Activated CD4-positive, alpha-beta T cell treated with anti-CD3 and anti-CD28 coated beads for 48 hours (primary cell): ENCODE results near the gene THUMPD1.
"Not testable (repeated sequence)": the region's sequence is repeated elsewhere in the genome, so short reads cannot be mapped to it uniquely, and the experiment has no call there.

Experiments used
- DNase-seq: peaks from one replicate; pipeline ENCODE4 v3.0.0-alpha.2; 2020

THUMPD1 gene

DNA sequence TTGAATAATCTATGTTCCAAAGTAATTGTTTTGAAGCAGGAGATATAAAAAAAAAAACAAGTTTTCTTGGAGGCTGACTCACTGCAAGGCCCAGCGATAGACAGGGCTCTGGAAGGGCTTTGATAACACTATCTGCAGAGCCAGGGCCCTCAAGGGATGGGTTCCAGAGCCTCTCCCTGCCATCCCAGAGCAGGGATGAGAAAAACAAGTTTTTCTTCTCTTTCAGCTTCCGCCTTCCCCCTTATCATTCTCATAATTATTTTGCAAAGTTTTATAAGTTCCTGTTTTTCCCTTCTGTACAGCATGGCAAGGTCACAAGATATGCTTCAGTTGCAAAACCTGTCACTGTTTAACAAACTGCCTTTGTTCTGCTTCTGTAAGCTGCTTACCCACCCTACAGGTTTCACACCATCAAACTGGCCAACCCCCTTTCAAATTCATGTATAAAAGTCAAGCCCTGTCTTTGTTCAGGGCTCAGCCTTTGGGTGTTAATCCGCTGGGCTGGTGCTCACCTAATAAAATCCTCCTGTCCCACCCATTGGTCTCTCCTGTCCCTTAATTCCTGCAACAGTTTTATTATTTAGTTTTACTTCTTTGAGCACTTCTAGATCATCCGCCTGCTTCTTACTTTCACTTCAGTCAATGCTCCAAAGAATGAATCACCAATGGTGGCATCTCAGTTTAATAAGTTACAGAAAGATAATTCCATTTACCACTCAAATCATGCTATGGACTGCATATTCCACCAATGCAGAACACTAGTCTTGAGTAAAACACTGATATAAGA, 5.6 kb upstream of the THUMPD1 start:
- DNase-seq: no peak

DNA sequence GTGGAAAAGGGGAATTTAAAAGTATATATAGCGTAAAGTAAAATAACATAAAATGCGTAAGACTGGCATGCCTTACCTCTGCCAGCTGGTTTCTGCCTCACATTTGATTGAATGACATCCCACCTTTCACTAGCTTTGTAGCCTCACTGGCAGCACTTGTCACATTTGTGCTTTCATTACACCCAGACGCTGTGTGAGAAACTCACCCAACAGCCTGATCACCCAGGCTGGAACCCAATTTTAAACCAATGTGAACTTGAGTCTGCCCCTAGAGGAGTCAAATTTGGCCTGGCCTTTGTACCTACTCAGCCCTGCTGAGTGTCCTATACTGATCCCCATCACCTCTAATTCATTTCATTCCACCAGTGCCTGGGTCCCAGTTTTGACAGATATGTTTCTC, 4.8 kb upstream of the THUMPD1 start:
- DNase-seq: no peak

DNA sequence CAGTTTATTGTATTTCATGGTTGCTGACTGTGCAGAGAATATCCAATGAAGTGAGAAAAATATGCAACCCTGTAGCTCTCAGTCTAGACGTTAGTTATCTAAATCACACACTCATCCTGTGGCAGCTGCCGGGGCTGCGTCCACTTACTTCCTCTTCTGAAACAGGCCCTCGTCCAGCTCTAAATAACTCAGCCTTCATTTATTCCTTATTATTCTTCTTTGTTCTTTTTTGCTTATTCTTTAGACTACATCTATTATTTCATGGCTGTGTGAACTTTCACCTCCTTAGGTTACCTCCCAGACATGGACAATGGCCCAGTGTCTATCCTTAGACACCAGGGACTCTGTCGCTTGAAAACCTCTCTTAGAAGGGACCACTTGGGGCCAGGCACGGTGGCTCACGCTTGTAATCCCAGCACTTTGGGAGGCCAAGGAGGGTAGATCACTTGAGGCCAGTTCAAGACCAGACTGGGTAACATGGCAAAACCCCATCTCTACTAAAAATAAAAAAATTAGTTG, 3.4 kb upstream of the THUMPD1 start:
- DNase-seq: no peak

DNA sequence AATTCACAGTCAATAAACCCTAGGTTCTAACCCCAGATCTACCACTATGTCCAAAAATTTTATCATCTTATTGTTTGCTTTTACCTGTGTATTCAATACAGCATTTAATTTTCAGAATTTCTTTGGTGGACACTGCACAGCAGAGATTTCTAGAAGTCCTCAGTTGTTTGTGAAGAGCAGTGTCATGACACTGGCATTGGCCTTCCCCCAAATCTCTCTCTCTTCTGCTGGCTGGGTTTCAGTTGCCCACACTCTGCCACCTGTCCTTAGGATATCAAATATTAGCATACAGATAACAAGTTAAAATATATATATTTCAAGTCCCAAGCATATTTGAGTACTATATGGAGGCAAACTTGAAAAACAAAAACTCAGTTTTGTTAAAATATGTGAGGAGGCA, 2.0 kb upstream of the THUMPD1 start:
- no peak for DNase-seq

DNA sequence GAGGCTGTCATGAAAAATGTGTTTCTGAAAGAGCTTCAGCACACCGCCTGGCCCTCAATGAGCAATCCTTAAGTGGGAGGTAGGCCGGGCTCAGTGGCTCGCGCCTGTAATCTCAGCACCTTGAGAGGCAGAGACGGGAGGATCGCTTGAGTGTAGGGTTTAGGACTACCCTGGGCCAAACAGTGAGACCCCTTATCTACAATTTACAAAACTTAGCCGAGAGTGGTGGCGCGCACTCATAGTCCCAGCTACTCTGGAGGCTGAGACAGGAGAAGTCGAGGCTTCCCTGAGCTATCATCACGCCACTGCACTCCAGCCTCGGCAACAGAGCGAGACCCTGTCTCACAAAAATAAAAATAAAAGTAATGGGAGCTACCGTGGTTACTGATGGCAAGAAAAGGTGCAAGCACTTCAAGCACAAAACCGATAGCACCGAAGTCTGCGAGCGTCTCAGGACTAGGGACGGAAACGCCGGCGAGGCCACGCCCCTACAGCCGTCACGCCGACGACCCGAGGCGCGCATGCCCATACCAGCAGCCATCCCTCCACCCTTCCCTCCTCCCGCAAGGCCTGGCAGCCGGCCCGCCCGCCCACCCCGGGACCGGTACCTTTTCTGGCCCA, 607 bp downstream of the THUMPD1 start:
- DNase-seq: peak; percentile 93

DNA sequence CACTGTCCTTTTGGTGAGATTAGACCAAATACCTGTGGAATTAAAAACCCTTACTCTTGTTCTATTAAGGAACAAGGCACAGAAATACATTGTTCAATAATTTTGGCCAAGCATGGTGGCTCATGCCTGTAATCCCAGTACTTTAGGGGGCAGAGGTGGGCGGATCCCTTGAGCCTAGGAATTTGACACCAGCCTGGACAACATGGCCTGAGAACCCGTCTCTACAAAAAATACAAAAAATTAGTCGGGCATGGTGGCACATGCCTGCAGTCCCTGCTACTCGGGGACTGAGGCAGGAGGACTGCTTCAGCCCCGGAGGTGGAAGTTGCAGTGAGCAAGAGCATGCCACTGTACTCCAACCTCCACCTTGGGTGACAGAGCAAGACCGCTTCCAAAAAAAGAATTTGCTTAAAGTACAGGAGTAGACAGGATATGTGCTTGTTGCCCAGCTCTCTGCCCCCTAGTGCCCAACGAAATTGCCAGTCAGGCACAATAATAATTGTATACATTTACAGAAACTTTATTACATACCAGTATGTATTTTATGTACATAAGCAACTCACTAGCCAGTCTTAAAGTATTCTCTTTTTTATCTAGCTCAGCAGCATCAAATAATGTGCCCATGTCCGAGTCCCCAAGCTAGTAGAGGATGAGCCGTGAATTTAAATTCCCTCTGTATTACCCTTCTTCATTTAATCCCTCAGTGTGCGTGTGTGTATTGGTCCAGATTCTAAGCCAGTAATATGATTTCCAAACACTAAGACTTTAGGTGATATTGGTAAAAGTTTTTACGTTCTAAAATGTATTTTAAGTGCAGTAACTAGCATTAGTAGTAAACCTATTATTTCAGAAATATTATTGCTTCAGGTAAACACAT, 1.4 kb downstream of the THUMPD1 start:
- peak; percentile 19 for DNase-seq

DNA sequence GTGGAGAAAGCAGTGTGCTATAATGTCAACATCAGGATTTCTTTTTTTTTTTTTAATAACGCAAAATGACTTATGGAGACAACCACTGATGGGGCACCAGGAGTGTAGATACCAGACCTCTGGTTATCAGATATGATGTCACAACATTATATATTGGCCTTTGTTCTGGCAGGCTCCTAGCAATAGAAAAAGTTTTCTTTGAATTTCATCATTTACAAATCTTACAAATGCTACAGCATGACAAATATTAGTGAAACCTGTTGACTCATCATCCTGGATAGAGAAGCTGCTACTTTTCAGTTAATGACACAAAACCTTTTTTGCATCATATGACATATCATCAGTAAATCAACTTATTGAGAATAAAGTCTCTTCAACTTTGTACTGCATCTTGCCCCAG, 6.1 kb downstream of the THUMPD1 start:
- no peak for DNase-seq

DNA sequence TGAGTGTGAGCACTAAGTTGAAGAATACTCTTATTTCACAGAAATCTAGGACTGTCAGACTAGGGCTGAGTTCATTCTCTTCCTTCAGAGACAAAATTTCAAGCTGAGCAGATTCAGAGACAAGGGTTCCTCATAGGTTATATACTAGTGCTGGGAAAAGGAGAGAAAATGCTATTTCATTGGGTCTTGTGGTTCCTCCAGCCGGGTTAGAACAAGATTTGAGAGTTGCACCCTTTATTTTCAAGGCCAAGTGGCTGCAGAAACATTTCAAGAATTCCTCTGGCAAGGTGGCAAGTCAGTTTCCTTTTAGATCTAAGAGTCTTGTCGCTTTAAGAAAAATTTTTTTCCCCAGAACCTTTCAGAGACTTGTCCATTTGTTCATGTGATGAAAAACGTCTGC, 6.8 kb downstream of the THUMPD1 start:
- no peak for DNase-seq

DNA sequence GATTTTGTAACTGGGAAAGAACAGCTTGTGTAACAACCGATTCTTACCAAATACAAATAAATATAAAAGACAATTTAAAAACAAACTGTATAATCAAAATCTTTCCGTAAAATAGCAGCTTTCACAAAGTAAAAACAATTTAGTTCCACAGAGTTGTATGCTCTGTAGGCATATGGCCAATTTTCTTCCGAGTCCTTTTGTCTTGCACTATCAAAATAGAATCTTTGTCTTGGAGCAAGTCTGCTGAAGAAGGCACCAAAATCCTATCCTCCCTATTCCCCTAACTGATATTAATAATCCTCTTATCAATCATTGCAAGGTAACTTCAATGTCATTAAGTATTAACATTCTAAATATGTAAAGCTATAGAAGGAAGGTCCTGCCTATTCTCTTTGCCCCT, 7.6 kb downstream of the THUMPD1 start:
- no peak for DNase-seq

DNA sequence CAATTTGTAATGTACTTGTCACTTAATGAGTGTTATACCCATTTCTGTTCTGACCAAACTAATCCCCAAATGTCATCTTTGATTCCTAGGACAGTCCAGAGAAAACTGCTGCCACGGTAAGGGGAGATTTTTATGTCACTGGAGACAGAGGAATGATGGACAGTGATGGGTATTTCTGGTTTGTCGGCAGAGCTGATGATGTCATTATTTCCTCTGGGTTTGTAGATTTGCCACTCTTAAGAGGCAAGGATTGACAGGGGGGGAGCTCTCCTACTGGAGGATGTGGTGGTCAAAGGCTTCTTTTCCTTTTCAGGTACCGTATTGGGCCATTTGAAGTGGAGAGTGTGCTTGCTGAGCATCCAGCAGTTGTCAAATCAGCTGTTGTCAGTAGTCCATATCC, 12.5 kb downstream of the THUMPD1 start:
- DNase-seq: no peak

DNA sequence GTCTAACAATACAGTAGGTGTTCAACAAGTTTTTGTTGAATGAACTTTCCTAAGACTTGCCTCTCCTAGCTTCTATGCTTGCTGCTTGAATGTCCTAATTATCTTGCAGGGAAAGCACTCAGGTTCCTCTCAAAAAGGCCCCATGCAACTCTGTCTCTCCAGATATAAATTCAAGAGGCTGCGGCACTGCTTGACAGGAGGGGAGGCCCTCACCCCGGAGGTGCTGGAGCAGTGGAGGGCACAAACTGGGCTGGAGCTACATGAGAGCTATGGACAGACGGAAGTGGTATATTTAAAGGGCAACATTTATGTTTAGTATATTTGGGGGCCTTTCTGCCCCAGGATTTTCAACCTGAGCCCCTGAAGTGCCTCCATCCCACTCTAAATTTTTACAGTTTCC, 14.4 kb downstream of the THUMPD1 start:
- no peak for DNase-seq

DNA sequence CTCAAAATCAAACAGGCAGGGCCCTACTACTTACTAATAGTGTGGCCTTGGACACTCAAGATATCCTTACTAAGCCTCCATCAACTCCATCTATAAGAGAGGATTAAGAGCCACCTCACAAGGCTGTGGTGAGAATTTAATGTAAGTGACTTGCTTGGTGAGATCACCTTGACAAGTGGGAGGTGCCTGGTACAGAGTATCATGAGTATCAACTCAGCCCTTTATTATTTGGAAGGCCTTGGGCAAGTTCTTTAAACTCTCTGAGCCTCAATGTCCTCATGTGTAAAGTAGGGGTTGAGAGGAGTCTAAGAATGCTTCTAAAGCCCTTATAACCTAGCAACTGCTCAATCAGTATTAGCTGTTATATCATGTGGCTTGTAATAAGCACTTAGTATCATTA, 15.0 kb downstream of the THUMPD1 start:
- no peak for DNase-seq

DNA sequence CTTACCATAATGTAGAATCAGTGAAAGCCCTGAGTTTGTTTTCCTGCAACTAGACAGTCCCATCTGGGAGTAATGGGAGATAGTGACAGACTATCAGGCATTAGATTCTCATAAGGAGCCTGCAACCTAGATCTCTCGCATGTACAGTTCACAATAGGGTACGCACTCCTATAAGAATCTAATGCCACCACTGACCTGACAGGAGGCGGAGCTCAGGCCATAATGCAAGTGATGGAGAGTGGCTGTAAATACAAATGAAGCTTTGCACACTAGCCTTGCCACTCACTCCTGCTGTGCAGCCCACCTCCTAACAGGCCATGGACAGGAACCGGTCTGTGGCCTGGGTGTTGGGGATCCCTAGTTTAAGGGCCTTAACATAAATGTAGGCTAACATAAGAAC, 21.4 kb downstream of the THUMPD1 start:
- no peak for DNase-seq

DNA sequence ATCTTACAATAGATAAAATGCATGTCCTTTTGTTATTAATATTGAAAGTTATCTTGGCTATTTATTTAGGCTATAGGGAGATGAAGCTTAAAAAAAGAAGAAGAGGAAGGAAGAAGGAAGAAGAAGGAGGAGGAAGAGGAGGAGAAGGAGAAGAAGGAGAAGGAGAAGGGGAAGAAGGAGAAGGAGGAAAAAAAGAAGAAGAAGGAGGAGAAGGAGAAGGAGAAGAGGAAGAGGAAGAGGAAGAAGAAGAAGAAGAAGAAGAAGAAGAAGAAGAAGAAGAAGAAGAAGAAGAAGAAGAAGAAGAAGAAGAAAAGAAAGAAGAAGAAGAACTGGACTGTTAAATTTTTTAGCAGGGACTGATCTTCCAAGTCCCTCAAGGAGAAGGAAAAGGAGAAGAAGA, 23.9 kb downstream of the THUMPD1 start:
- not testable (repeated sequence) for DNase-seq

DNA sequence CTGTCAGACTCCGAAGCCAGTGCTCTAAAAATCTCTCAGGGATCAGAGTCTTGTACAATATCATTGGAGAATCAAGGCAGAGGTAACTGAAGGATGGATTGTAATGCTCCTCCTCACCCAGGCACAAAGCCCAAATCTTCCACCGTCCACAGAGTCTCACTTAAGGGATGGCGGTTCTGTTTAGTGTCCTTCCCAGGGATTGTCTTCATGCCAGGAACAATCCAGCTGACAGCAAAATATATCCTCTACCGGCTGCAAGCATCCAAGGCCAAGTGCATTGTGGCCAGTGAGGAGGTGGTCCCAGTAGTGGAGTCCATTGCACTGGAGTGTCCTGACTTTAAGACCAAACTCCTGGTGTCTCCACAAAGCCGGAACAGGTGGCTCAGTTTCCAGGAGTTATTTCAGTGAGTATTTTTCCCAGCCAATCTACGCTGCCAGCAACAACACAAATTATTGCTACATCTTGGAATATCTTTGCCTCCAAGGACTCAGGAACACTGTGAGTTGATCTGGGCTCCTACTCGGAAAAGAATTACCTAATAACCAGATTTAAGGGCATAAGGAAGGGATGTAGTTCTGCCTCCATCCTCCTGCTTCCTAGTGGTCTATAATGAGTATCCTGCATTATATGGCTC, 30.2 kb downstream of the THUMPD1 start:
- no peak for DNase-seq

DNA sequence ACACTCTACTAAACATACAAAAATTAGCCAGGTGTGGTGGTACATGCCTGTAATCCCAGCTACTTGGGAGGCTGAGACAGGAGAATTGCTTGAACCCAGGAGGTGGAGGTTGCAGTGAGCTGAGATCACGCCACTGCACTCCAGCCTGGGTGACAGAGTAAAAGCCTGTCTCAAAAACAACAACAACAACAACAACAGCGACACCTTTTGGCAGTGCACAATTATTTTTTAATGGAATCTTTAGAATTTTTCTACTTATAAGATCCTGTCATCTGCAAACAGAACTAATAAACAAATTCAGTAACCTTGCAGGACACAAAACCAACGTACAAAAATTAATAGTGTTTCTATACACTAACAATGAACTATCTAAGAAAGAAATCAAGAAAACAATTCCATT, 33.5 kb downstream of the THUMPD1 start:
- not testable (repeated sequence) for DNase-seq

DNA sequence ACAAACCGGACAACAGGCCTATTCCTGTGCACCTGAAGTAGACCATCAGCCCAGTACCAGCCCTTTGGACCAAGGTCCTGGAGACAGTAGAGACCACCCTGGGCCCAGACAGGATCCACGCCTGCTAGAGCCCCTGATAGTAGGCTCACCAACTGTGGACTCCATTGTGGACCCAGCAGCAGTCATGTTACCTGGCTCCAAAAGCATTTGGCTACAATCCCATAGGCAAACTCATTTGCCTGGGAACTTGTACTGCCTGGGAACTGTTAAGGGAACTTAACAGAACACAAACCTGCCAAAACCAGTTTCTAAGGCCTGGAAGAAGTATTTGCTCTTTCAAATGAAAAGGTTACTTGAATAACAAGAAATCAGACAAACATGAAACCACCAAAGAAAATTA, 34.2 kb downstream of the THUMPD1 start:
- DNase-seq: no peak

DNA sequence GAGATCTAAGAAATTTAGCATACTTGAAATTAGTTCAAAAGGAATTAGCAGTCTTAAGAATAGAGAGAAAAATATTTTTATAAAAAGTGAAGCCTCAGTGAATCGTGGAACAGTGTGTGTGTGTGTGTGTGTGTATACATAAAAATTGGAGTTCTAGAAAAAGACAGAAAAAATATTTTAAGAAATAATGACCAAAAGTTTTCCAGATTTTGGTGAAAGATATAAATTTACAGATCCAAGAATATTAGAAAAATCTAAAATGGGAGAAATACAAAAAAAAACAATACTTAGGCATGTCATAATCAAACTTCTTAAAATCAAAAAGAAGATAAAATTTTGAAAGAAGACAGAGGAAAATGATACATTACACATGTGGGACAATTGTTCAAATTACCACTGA, 35.6 kb downstream of the THUMPD1 start:
- DNase-seq: not testable (repeated sequence)

DNA sequence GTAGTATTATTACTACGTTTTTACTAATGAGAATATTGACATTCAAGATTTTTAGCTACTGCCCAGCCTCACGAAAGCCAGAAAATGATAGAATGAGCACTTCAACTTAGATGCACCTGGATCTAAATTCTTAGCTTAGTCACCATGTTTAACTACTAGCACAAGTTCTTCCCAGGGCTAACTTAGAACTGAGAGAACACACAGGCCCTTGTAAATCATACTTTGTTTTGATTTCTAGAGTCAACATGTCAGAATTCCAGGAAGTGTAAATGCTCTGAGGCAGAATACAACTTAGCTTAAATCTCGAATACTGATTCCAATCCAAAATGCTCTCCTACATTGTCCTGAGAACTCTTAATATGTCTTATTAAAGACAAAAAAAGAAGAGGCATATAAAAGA, 37.3 kb downstream of the THUMPD1 start:
- DNase-seq: no peak

DNA sequence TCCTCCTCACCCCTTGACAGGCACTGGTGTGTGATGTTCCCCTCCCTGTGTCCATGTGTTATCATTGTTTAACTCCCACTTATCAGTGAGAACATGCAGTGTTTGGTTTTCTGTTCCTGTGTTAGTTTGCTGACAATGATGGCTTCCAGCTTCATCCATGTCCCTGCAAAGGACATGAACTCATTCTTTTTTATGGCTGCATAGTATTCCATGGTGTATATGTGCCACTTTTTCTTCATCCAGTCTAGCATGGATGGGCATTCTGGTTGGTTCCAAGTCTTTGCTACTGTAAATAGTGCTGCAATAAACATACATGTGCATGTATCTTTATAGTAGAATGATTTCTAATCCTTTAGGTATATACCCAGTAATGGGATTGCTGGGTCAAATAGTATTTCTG, 39.9 kb downstream of the THUMPD1 start:
- not testable (repeated sequence) for DNase-seq

DNA sequence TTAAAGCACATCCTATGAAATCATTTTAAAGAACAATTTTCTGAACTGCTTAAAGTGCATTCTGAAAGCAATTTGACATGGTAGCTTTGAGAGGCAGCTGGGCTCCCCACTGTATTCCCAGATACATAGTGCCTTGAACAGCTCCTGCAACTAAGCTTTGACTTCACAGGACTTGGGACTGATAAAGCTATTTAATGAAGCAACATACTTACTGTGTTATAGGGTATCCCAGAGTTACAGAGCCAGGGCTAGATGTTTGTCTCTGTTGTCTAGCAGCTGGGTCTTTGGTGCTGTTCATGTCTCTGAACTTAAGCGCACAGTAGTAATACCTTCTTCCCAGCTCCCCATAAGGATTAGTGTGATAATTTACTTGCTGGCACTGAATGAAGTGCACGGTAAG, 45.0 kb downstream of the THUMPD1 start:
- DNase-seq: no peak

DNA sequence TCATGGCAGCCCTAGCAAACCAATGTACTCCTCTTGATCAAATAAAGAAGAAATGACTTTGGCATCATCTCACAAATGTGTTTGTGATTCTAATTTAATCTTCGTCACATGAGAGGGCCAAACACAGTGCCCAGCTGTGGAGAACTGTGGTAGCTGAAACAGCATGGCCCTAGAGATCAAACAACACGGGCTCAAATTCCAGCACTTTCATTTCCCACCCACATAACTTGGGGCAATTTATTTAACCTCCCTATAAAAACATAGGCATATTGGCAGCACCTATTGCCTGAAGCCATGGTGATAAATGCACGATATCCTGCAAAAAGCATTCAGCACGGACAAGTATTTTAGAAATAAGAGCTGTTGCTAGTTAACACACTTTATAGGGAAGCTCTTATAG, 46.6 kb downstream of the THUMPD1 start:
- no peak for DNase-seq

DNA sequence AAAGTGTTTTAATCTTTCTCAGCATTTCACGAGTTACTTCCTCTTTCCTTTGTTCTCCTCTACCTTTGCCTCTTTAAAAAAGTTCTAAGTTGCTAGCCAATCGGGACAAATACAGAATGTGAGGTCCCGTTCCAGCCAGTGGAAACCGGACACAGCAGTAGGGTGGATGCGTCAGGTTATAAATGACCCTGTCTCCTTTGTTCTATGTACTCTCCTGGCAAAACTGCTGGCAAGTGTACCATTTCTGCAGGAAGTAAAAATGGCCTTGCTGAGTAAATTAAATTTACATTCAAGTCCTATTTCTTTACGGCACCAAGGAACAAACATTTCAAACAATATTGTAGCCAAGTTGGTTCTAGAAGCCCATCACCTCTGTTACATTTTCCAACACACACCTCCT, 47.5 kb downstream of the THUMPD1 start:
- not testable (repeated sequence) for DNase-seq
